Inflammatory macrophage (primary cell): ENCODE measurements around the gene VEGFB.
"Not testable (repeated sequence)": the region's sequence is repeated elsewhere in the genome, so short reads cannot be mapped to it uniquely, and the experiment has no call there.

Experiments used
- DNase-seq, 2 donors: peaks; one replicate each; pipeline ENCODE4 v3.0.0-alpha.2; 2020 to 2022

VEGFB gene

DNA sequence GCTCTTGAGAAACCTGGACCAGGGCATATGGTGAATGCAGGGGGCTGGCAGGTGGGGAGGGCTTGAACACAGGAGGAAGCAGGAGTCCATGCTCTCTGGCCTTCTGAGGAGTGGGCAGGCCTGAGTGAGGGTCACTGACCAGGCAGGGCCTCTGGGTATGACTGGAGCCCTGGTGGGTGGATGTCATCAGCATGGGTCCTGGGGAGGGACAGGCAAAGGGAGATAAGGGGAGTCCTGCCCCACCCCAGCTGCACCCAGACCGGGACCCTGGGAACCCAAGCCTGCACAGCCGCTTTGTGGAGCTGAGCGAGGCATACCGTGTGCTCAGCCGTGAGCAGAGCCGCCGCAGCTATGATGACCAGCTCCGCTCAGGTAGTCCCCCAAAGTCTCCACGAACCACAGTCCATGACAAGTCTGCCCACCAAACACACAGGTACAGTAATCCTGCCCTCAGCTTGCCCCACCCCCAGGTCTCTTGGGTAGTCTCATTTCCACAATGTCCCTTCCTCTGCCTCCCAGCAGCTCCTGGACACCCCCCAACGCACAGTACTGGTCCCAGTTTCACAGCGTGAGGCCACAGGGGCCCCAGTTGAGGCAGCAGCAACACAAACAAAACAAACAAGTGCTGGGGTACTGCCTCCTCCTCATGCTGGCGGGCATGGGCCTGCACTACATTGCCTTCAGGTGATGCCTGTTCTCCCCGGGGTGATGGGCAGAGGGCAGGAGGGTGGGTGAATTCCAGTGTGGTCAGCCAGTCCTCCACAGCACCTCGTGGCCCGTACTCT, 2.0 kb upstream of the VEGFB start:
- DNase-seq = no peak

GRCh38 chr11:64232967-64233315, 1.4 kb upstream of the VEGFB start:
- no peak for DNase-seq

- DNase-seq = peak in 1 of 2 donors; percentile 47
Observed at GRCh38 chr11:64234647-64235379, 429 bp downstream of the VEGFB start.

DNA sequence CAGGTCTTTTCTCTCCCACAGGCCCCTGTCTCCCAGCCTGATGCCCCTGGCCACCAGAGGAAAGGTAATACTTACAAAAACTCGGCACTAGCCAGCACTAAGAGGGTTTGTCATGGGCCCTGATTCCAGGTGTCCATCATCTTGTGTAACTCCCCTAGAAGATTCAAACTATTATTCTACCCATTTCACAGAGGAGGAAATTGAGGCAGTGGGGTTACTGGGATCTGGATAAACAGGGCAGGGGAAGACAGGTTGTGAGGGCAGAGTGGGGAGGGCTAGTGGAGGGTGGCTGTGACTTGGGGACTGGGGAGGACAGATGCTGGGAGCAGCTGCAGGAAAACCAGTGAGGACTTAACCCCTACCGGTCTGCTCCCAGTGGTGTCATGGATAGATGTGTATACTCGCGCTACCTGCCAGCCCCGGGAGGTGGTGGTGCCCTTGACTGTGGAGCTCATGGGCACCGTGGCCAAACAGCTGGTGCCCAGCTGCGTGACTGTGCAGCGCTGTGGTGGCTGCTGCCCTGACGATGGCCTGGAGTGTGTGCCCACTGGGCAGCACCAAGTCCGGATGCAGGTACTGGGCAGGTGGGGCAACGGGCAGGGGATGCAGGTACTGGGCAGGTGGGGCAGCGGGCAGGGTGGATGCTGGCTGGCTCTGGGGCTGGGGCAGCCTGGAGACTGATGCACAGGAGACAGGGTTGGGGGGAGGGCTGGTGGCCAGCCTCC, 1.2 kb downstream of the VEGFB start:
- DNase-seq = no peak

DNA sequence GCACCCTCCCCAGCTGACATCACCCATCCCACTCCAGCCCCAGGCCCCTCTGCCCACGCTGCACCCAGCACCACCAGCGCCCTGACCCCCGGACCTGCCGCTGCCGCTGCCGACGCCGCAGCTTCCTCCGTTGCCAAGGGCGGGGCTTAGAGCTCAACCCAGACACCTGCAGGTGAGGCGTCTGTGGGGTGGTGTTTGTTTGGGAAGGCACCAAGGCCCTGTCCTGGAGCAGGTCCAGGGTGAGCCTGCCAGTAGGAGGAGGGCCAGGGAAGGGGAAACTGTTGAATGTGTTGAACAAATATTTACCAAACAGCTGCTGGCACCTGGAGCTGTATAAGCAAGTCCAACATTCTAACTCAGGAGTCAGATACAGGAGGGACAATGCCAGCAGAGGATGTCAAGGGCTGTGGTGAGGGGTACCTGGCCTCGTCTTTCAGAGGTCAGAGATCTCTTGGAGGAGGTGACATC, 3.1 kb downstream of the VEGFB start:
- DNase-seq = no peak

DNA sequence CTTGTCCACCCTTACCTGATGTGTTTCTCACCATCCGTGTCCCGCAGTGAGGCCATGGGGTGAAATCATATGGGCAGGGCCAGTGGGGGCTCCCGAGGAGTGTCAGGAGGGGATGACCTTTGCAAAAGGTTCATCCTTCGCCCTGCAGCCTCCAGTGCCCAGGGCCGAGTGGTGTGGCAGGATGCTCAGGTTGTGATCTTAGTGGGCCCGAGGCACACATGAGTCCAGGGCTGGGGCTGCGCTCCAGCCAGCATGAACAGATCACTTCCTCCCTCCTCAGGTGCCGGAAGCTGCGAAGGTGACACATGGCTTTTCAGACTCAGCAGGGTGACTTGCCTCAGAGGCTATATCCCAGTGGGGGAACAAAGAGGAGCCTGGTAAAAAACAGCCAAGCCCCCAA, 3.7 kb downstream of the VEGFB start:
- no peak for DNase-seq

- DNase-seq = peak; percentile 67 to 69
Observed at GRCh38 chr11:64238999-64239398, 4.6 kb downstream of the VEGFB start.

DNA sequence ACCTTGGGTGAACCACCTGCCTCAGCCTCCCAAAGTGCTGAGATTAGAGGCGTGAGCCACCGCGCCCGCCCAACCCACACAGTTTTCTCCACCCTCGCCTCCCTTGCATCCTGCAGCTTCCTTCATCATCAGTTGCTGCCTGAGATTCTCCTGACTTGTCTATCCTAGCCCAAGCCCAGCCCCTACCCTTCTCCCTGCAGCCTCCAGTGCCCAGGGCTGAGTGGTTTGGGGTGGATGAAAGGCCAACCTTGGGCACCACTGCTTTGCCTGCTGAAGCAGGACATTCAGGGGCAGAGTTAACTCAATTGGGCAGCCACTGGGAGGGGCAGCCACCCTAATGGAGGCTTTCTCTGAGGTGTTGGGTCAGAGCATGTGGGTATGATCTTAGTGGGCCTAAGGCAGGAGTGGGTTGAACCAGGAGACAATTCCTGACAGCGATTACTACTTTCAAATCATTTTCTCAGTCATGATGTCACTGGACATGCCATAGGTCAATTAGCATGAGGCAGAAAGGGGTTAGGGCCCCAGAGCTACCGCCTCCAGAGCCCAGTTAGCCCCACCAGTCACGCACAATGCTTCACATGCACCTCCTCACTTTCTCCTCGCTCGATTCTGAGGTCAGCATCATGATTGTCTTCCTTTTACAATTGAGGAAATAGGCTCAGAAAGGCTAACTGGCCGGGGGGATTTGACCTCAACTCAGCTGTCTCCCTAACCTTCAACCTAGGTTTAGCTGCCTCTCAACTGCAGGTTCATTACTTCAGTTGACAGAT, 5.5 kb downstream of the VEGFB start:
- DNase-seq = peak; percentile 96 to 98

DNA sequence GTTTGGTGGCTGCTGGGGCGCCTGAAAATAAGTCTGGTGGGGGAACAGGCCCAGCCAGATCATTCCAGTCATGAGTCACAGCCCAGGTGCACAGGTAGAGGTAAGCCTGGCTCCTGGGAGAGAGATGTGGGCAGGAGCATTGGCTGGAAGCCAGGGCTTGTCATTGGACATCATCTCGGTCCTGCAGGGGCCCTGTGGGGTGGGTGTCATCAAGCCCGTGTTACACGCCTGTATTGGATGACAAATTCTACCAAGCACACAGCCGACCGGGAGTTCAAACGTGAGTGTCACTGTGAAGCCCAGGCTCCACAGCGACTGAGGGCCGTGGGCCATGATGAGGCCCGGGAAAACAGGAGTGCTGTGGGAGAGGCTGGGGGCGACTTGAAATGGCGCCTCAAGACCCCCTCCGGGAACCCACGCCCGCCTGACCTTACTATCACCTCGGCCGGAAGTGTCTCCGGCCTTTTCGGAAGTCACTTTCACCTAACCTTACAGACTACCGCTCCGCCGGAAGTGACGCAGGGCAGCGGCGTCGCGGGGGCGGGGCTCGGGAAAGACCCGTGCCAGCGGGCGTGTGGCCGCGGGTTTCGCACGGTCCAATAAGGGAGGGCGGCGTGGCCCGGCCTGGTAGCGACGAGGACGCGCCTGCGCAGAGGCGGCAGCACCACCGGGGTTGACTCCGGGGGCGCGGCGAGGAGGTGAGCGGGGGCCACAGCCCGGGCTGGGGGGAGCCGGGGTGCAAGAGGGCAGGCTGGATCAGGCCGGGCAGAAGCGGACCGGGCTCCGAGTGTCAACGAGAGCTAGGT, 6.3 kb downstream of the VEGFB start, which contains the start of gene FKBP2:
TSS of gene FKBP2 (plus strand) at position 661 of the 806 bp plus-strand sequence. CDS start 1,293 bp downstream, outside the sequence.
- DNase-seq = peak; percentile 99

DNA sequence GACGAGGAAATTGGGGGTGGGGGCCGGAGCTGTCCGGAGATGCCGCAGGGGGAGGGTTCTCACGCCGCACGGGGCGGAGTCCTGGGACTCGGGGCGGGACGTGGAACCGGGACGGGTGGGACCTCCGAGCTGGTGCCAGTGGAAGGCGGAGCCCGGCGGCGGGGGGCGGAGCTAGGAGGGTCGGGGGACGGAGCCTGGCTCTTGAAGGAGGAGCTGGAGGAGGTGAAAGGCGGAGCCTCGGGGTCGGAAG, 6.8 kb downstream of the VEGFB start:
- peak; percentile 100 for DNase-seq

DNA sequence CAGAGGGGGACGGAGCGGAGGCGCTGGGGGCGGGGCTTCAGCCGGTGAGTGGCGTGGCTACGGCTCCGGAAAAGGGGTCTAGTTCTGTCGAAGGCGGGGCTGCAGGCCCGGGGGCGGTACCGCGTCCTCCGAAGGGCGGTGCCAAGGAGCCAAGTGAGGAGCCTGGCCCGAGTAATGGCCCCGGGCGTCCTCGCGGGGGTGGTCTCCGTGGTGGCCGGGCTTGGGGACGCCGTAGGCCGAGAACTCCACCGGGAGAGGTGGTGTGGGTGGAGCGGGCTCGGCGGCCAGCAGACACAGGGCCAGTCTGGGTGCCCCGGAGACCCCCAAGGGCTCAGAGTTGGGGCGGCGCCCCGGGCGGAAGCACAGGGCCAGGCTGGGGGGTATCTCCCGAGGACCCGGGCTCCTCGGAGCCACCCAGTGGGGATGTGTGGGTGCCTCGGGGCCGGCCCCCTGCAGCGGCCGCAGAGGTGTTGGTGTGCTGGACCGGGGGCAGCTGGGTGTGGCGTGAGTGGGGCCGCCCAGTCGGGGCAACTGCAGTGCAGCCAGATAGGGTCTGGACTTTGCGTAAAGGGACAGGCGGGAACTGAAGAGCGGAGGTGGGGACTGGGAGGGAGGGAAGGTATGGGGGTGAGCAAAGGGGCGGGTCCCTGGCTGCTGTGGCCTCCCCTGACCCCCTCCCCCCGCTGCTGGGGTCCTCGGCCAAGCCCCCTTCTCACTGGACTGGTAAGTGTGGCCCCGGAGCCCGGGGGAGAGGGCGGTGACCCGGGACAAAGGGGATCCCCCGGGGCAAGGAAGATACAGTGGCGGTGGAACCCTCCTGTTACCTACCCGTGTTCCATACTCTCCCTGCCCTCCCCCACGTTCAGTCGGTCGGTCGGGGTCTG, 7.3 kb downstream of the VEGFB start:
- peak in 1 of 2 donors; percentile 67 for DNase-seq

DNA sequence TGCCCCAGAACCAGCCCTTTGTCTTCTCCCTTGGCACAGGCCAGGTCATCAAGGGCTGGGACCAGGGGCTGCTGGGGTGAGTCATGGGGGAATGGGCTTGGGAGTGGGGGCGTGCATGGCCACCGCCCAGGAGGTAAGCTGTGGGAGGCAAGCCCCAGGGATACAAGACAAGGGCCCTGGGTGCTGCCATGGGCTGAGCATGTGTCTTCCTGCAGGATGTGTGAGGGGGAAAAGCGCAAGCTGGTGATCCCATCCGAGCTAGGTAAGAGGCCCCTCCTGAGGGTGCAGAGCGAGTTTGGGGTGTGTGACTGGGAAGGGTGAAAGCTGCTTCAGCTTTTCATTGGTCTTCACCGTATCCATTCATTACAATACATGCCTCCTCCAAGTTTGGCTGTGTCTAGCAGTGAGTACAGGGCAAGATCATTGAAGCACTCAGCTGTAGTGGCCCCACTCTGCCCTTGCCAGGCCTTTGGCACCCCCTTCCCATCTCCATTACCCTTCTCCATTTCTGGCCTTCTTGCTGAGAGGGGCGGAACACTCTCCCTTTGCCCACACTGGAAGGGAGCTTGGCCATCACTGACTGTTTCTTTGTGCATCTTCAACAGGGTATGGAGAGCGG, 9.0 kb downstream of the VEGFB start:
- DNase-seq = no peak

GRCh38 chr11:64244107-64244506, 9.7 kb downstream of the VEGFB start:
- DNase-seq = no peak

DNA sequence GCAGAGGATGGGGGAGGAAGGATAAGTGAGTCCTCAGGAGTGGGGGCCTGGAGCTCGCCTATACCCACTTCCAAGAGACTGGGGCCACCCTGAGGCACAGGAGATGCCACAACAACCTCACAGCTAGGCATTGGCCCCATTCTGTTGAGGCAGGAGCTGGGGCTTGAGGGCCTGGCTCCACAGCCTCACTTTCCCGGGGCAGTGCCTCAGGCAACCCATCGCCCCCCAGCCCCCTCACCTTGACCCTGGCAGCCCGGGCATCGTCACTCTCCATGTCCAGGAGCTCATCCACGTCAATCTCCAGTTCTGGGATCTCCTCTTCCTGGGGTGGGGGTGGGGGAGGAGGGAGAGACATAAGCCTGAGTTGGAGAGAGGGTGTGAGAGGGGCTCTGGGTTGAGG, 10.6 kb downstream of the VEGFB start:
- DNase-seq = no peak

GRCh38 chr11:64245401-64245796, 11.0 kb downstream of the VEGFB start:
- DNase-seq = no peak

GRCh38 chr11:64245797-64246620, 11.6 kb downstream of the VEGFB start:
- DNase-seq = peak; percentile 51 to 81

GRCh38 chr11:64246621-64246870, 12.2 kb downstream of the VEGFB start:
- not testable (repeated sequence) for DNase-seq

DNA sequence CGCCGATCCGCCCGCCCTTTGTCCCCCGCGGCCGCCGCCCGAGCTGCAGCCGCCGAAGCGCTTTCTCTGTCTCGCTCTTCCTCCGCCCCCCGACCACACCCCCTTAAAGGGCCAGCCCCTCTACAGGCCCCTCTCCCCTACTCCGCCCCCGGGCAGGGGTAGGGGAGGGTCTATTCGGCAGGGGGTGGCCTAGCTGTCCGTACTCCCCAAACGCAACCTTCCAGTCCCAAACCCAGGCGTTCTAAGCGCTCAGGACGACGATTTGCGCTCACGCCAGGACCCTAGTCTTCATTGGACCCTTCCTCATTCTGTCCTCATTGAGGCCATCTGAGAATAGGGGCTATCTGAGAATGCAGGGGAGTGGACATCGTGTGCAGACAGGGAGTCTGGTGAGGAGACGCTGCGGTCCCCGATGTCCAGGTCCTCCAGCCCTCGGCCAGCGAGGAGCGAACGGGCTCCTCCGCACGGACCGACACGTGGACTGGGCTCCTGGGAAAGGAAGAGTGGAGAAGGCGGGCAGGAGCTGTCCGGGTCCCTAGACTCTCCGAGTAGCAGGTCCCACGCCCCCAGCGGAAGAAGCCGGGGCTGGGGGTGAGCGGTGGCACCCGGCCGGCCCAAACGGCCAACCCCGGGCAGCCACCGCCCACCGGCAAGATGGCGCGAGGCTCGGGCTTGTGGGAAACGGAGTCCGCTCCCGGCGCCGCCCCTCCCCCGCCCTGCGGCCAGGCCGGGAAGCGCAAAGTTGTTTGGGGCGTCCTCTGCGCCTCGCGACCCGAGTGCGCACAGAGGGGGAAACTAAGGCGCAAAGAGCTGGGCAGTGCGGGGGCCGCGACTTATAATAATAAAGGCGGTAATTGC, 12.7 kb downstream of the VEGFB start, which contains the start of gene PPP1R14B:
TSS of gene PPP1R14B (minus strand) at position 73 of the 858 bp plus-strand sequence. CDS start 270 bp downstream, outside the sequence.
- DNase-seq = peak; percentile 81 to 90
